GM12878 (cell line): Measurements from ENCODE around the gene GREM1. TPM values are rescaled to one million over a fixed set of nuclear protein-coding genes. Genes with fewer than 3 reads are reported as not detected.

Experiments used
- ATAC-seq: fragments of 200-7000 bp; cut with Tn5 transposase; 3 replicates; pipeline ENCODE4 v1.9.1; 2020; ENCODE audit warnings: mild to moderate bottlenecking, moderate library complexity
- BruUV-seq: library from RNA; stranded (reverse); fragments of 400-500 nt; replicated peaks from 2 replicates; lab custom pipeline; 2021; lab: Mats Ljungman, UMichigan
- CTCF ChIA-PET: fragments of 300-600 bp; sonication (Branson Sonifier 250); formaldehyde crosslinking; extraction: SDS; loops from one replicate; lab custom pipeline; 2021; ENCODE audit warnings: inconsistent platforms; lab: Yijun Ruan, JAX
- POLR2A ChIA-PET: fragments of 350-600 bp; formaldehyde crosslinking; extraction: SDS; loops from one replicate; lab custom pipeline; 2021; ENCODE audit warnings: inconsistent platforms; lab: Charles Lee
- RAD21 ChIA-PET: fragments of 300-600 bp; sonication (Branson Sonifier 250); formaldehyde crosslinking; loops from one replicate; lab custom pipeline; 2023; ENCODE audit warnings: antibody characterized with exemption; ENCODE audit not compliant: unreplicated experiment; lab: Charles Lee
- SMC1A ChIA-PET: fragments of 300-600 bp; sonication (Branson Sonifier 250); formaldehyde crosslinking; loops from one replicate; lab custom pipeline; 2023; ENCODE audit not compliant: unreplicated experiment, uncharacterized antibody; lab: Charles Lee
- DNase-seq: peaks from one replicate; pipeline ENCODE4 v3.0.0-alpha.2; 2011; ENCODE audit warnings: low read depth, low spot score
- FAIRE-seq: peaks from 3 replicates; lab custom pipeline; 2011; peaks lifted over from hg19 to GRCh38; lab: Jason Lieb, UNC
- H2AFZ ChIP-seq: 2 replicates; pipeline ENCODE4 v1.6.0; 2011; ENCODE audit warnings: low read depth, low read length, control low read depth; ENCODE audit not compliant: control insufficient read depth
- H3K27ac ChIP-seq: 2 replicates; pipeline ENCODE4 v1.5.1; 2011; ENCODE audit warnings: control low read depth; ENCODE audit not compliant: control insufficient read depth, insufficient read depth
- H3K27me3 ChIP-seq, 2 experiments: replicated peaks in 1 of 2; 2 replicates each; pipeline versions ENCODE4 v1.6.0 to v1.6.1; 2011; ENCODE audit warnings: low read length in 1 of 2; ENCODE audit not compliant: control insufficient read depth in 2 of 2, insufficient read depth in 2 of 2
- H3K36me3 ChIP-seq, 2 experiments: 2 replicates each; pipeline ENCODE4 v1.5.1; 2011; ENCODE audit warnings: low read length in 1 of 2; ENCODE audit not compliant: control insufficient read depth in 2 of 2, insufficient read depth in 2 of 2
- H3K4me1 ChIP-seq: 2 replicates; pipeline ENCODE4 v1.6.1; 2011; ENCODE audit warnings: mild to moderate bottlenecking, low read length, moderate library complexity, mixed read lengths; ENCODE audit not compliant: control insufficient read depth, insufficient read depth
- H3K4me2 ChIP-seq: 2 replicates; pipeline ENCODE4 v1.6.0; 2011; ENCODE audit warnings: control low read depth; ENCODE audit not compliant: control insufficient read depth, insufficient read depth
- H3K4me3 ChIP-seq: fragments of 200-600 bp; sonication (generic); 2 replicates; pipeline ENCODE4 v1.5.1; 2016
- H3K79me2 ChIP-seq: 2 replicates; pipeline ENCODE4 v1.6.0; 2011; ENCODE audit warnings: low read length; ENCODE audit not compliant: control insufficient read depth, insufficient read depth
- H3K9ac ChIP-seq: 2 replicates; pipeline ENCODE4 v1.8.0; 2011; ENCODE audit warnings: low read length, control low read depth, mixed read lengths; ENCODE audit not compliant: control insufficient read depth, insufficient read depth
- H3K9me3 ChIP-seq: replicated peaks from 3 replicates; pipeline ENCODE4 v1.5.1; 2011; ENCODE audit warnings: mild to moderate bottlenecking, low read length; ENCODE audit not compliant: control insufficient read depth, insufficient read depth
- H4K20me1 ChIP-seq: 2 replicates; pipeline ENCODE4 v1.6.0; 2011; ENCODE audit not compliant: control insufficient read depth, insufficient read depth
- BCLAF1 ChIP-seq: fragments of 450-650 bp; IDR thresholded peaks from 2 replicates; pipeline ENCODE4 v1.6.1; 2017; ENCODE audit warnings: antibody characterized with exemption, mild to moderate bottlenecking, moderate library complexity
- CHD1 ChIP-seq: IDR thresholded peaks from 2 replicates; pipeline ENCODE4 v1.6.1; 2012; ENCODE audit warnings: low read depth, low read length, improper control_type of control experiment
- E2F4 ChIP-seq: IDR thresholded peaks from 2 replicates; pipeline ENCODE4 v1.6.1; 2012; ENCODE audit warnings: low read depth, low read length, improper control_type of control experiment
- EP300 ChIP-seq, 2 experiments: fragments of 150-350 bp in 1 of 2; IDR thresholded peaks; 2 replicates each; pipeline ENCODE4 v1.6.1; 2011 to 2012; ENCODE audit warnings: low read depth in 2 of 2, low read length in 2 of 2, borderline replicate concordance in 1 of 2, improper control_type of control experiment in 1 of 2, inconsistent platforms in 1 of 2; ENCODE audit not compliant: control insufficient read depth in 1 of 2
- MLLT1 ChIP-seq: fragments of 450-650 bp; IDR thresholded peaks from 2 replicates; pipeline ENCODE4 v1.6.1; 2016; ENCODE audit warnings: mild to moderate bottlenecking
- POLR2AphosphoS5 ChIP-seq: IDR thresholded peaks from 2 replicates; pipeline ENCODE4 v1.6.1; 2011; ENCODE audit warnings: mild to moderate bottlenecking, low read length, inconsistent platforms
- ZNF687 ChIP-seq: fragments of 450-650 bp; IDR thresholded peaks from 2 replicates; pipeline ENCODE4 v1.6.1; 2017; ENCODE audit warnings: mild to moderate bottlenecking, moderate library complexity
- ZZZ3 ChIP-seq: IDR thresholded peaks from 2 replicates; pipeline ENCODE4 v1.6.1; 2011; ENCODE audit warnings: low read depth; ENCODE audit not compliant: control insufficient read depth, insufficient read length
- WGBS: methylation state at CpG from one replicate; pipeline ENCODE4 v1.1.6; 2016; ENCODE audit warnings: low lambda C conversion rate; ENCODE audit not compliant: insufficient replicate concordance, insufficient coverage; ENCODE audit errors: missing lambda C conversion rate; 5-methylcytosine and 5-hydroxymethylcytosine counted together
- in situ Hi-C: fragments of 300-500 bp; cut with MboI; formaldehyde crosslinking; loops from 9 replicates; pipeline ENCODE4 v1.14.3; 2018; ENCODE audit warnings: mixed read lengths
- intact Hi-C: fragments of 100-400 bp; cut with micrococcal nuclease; formaldehyde crosslinking; loops from one replicate; pipeline ENCODE4 v1.14.2; 2022; ENCODE audit not compliant: unreplicated experiment
- polyA plus RNA-seq, 11 experiments: library from polyadenylated mRNA; depleted of rRNA in 4 of 11; unstranded in 6 of 11; stranded (reverse) in 5 of 11; fragments of >200 nt; fragmentation: Nextera tagmentation in 4 of 11; fragmentation: Illumina TruSeq in 1 of 11; extraction: Ambion mirVana in 4 of 11; extraction: Trizol in 1 of 11; gene quantifications; 1 replicate in 1 of 11; 2 replicates in 10 of 11; pipeline versions ENCODE4 v1.2.1 to v1.2.3, GENCODE V29; 2011 to 2016; ENCODE audit warnings: inconsistent platforms in 2 of 11, missing spikeins in 2 of 11, low read depth in 1 of 11
- total RNA-seq, 4 experiments: library from RNA; depleted of rRNA in 3 of 4; stranded (reverse); fragments of >200 nt in 3 of 4; fragmentation: Illumina TruSeq in 1 of 4; extraction: Trizol in 1 of 4; gene quantifications; 2 replicates each; pipeline versions ENCODE4 v1.2.1 to v1.2.3, GENCODE V29; 2013 to 2021

Gene GREM1
- total and polyA plus RNA-seq, 10 of the 15 experiments (the other 5 are each of a cell fraction or from before 2014, with no cell fraction given) = 0.08 to 0.36 (median 0.08) TPM; not detected in 7

- no peak overlapping the region for H3K9ac ChIP-seq
- FAIRE-seq (peak; percentile 75), ATAC-seq (peak; percentile 51), DNase-seq (peak; percentile 13)
- no peak overlapping the region for H2AFZ ChIP-seq
- H3K4me3 ChIP-seq = no peak overlapping the region
- BruUV-seq = no TSS peak
- H3K27me3 ChIP-seq = no peaks in the 10 kb centered on the region; a peak in 1 of 4 replicates
- H3K4me2 ChIP-seq = no peak overlapping the region
- in situ Hi-C loops = no loop called here
- H3K27ac ChIP-seq = no peak overlapping the region
- POLR2A ChIA-PET = no interaction called here
- CTCF ChIA-PET = interaction anchor here (1.5 kb wide), 1 partner anchor 81 kb away, joined by 3 read pairs; no protein-coding TSS in a partner anchor
- WGBS = 0% methylated on average over 1 of the region's 1 CpG
- no peaks in the 10 kb centered on the region for H3K79me2 ChIP-seq
- no peaks in the 10 kb centered on the region for H3K36me3 ChIP-seq
- H3K4me1 ChIP-seq = no peaks in the 10 kb centered on the region; the same call in 1 of the 2 replicates
- H4K20me1 ChIP-seq = no peaks in the 10 kb centered on the region
- TF ChIP-seq BCLAF1 = no peak
- TF ChIP-seq ZNF687 = no peak
- no peak for TF ChIP-seq POLR2AphosphoS5
- TF ChIP-seq CHD1 = no peak
- TF ChIP-seq E2F4 = no peak
- no peak for TF ChIP-seq EP300 (IDR thresholded peaks at IDR 0.05; ENCODE audit: borderline replicate concordance in 1 of 2, control insufficient read depth in 1 of 2, low read depth in 2 of 2, low read length in 2 of 2)
- no peak for TF ChIP-seq ZZZ3
- no peak for TF ChIP-seq MLLT1
- SMC1A ChIA-PET = interaction anchor here (1.0 to 1.4 kb wide), 2 partner anchors 13 to 19 kb away, joined by 3 read pairs; no protein-coding TSS in a partner anchor
- intact Hi-C loops = no loop called here
- RAD21 ChIA-PET = interaction anchor here (0.6 kb wide), 1 partner anchor 189 kb away, joined by 3 read pairs; no protein-coding TSS in a partner anchor
- H3K9me3 ChIP-seq = no peaks in the 10 kb centered on the region
Measured at GRCh38 chr15:32763295-32763694, 45.5 kb downstream of the GREM1 start.
